Suppressor macrophage (primary cell): ENCODE data around the gene RDH16.

Experiments
- DNase-seq, 4 experiments: peaks; one replicate each; pipeline ENCODE4 v3.0.0-alpha.2; 2020 to 2022
- total RNA-seq, 17 experiments: gene quantifications; one replicate each; lab custom pipeline; 2026; ENCODE audit warnings: mixed read lengths in 6 of 17, inconsistent platforms in 3 of 17; lab: John Stamatoyannopoulos, UW

RDH16 gene
- total RNA-seq = 0 to 2.1 (median 0.07) reads per million in 17 experiments

- DNase-seq = no peak
Measured at GRCh38 chr12:56957229-56958052, at the start of gene RDH16. TSS of gene RDH16 (minus strand) at chr12:56957608. CDS start at chr12:56957462, 146 bp downstream.

GRCh38 chr12:57006809-57007475 lies 49.5 kb upstream of the RDH16 start:
- DNase-seq = no peak

GRCh38 chr12:57005980-57006808 lies 48.8 kb upstream of the RDH16 start, which contains the start of gene ZBTB39:
TSS of gene ZBTB39 (minus strand) at chr12:57006546. CDS start at chr12:57004917, 1,629 bp downstream.
- DNase-seq = peak; percentile 71 to 94 (median 82)

GRCh38 chr12:57004651-57005050 lies 47.2 kb upstream of the RDH16 start:
- no peak for DNase-seq

- DNase-seq = no peak
Measured at GRCh38 chr12:57003395-57003794, 46.0 kb upstream of the RDH16 start.

- peak; percentile 70 to 85 (median 78) for DNase-seq
Measured at GRCh38 chr12:57001448-57001906, 44.1 kb upstream of the RDH16 start.

GRCh38 chr12:57000393-57000792 lies 43.0 kb upstream of the RDH16 start:
- DNase-seq = no peak

- no peak for DNase-seq
Measured at GRCh38 chr12:56999456-56999855, 42.0 kb upstream of the RDH16 start.

- no peak for DNase-seq
Measured at GRCh38 chr12:56998981-56999380, 41.6 kb upstream of the RDH16 start.

GRCh38 chr12:56998316-56998715 lies 40.9 kb upstream of the RDH16 start:
- no peak for DNase-seq

- no peak for DNase-seq
Measured at GRCh38 chr12:56996793-56997545, 39.6 kb upstream of the RDH16 start.

GRCh38 chr12:56995930-56996496 lies 38.6 kb upstream of the RDH16 start:
- no peak for DNase-seq

GRCh38 chr12:56995201-56995929 lies 38.0 kb upstream of the RDH16 start:
- DNase-seq = no peak

GRCh38 chr12:56994231-56994746 lies 36.9 kb upstream of the RDH16 start:
- no peak for DNase-seq

GRCh38 chr12:56993346-56993745 lies 35.9 kb upstream of the RDH16 start:
- no peak for DNase-seq

- peak; percentile 61 to 84 (median 74) for DNase-seq
Measured at GRCh38 chr12:56991319-56992246, 34.2 kb upstream of the RDH16 start.

- DNase-seq = peak in 3 of 4 experiments; percentile 14 to 24 (median 19)
Measured at GRCh38 chr12:56990648-56991318, 33.4 kb upstream of the RDH16 start.

- DNase-seq = no peak
Measured at GRCh38 chr12:56989861-56990610, 32.6 kb upstream of the RDH16 start.
